GM12878 (cell line): ENCODE data around the gene ATG10. TPM values are rescaled to one million over a fixed set of nuclear protein-coding genes. Genes with fewer than 3 reads are reported as not detected.

Experiments used
- ATAC-seq: fragments of 200-7000 bp; cut with Tn5 transposase; 3 replicates; pipeline ENCODE4 v1.9.1; 2020; ENCODE audit warnings: mild to moderate bottlenecking, moderate library complexity
- BruUV-seq: library from RNA; stranded (reverse); fragments of 400-500 nt; replicated peaks from 2 replicates; lab custom pipeline; 2021; lab: Mats Ljungman, UMichigan
- CTCF ChIA-PET: fragments of 300-600 bp; sonication (Branson Sonifier 250); formaldehyde crosslinking; extraction: SDS; loops from one replicate; lab custom pipeline; 2021; ENCODE audit warnings: inconsistent platforms; lab: Yijun Ruan, JAX
- POLR2A ChIA-PET: fragments of 350-600 bp; formaldehyde crosslinking; extraction: SDS; loops from one replicate; lab custom pipeline; 2021; ENCODE audit warnings: inconsistent platforms; lab: Charles Lee
- RAD21 ChIA-PET: fragments of 300-600 bp; sonication (Branson Sonifier 250); formaldehyde crosslinking; loops from one replicate; lab custom pipeline; 2023; ENCODE audit warnings: antibody characterized with exemption; ENCODE audit not compliant: unreplicated experiment; lab: Charles Lee
- SMC1A ChIA-PET: fragments of 300-600 bp; sonication (Branson Sonifier 250); formaldehyde crosslinking; loops from one replicate; lab custom pipeline; 2023; ENCODE audit not compliant: unreplicated experiment, uncharacterized antibody; lab: Charles Lee
- DNase-seq: peaks from one replicate; pipeline ENCODE4 v3.0.0-alpha.2; 2011; ENCODE audit warnings: low read depth, low spot score
- FAIRE-seq: peaks from 3 replicates; lab custom pipeline; 2011; peaks lifted over from hg19 to GRCh38; lab: Jason Lieb, UNC
- H2AFZ ChIP-seq: 2 replicates; pipeline ENCODE4 v1.6.0; 2011; ENCODE audit warnings: low read depth, low read length, control low read depth; ENCODE audit not compliant: control insufficient read depth
- H3K27ac ChIP-seq: 2 replicates; pipeline ENCODE4 v1.5.1; 2011; ENCODE audit warnings: control low read depth; ENCODE audit not compliant: control insufficient read depth, insufficient read depth
- H3K27me3 ChIP-seq, 2 experiments: replicated peaks in 1 of 2; 2 replicates each; pipeline versions ENCODE4 v1.6.0 to v1.6.1; 2011; ENCODE audit warnings: low read length in 1 of 2; ENCODE audit not compliant: control insufficient read depth in 2 of 2, insufficient read depth in 2 of 2
- H3K36me3 ChIP-seq, 2 experiments: 2 replicates each; pipeline ENCODE4 v1.5.1; 2011; ENCODE audit warnings: low read length in 1 of 2; ENCODE audit not compliant: control insufficient read depth in 2 of 2, insufficient read depth in 2 of 2
- H3K4me1 ChIP-seq: 2 replicates; pipeline ENCODE4 v1.6.1; 2011; ENCODE audit warnings: mild to moderate bottlenecking, low read length, moderate library complexity, mixed read lengths; ENCODE audit not compliant: control insufficient read depth, insufficient read depth
- H3K4me2 ChIP-seq: 2 replicates; pipeline ENCODE4 v1.6.0; 2011; ENCODE audit warnings: control low read depth; ENCODE audit not compliant: control insufficient read depth, insufficient read depth
- H3K4me3 ChIP-seq: fragments of 200-600 bp; sonication (generic); 2 replicates; pipeline ENCODE4 v1.5.1; 2016
- H3K79me2 ChIP-seq: 2 replicates; pipeline ENCODE4 v1.6.0; 2011; ENCODE audit warnings: low read length; ENCODE audit not compliant: control insufficient read depth, insufficient read depth
- H3K9ac ChIP-seq: 2 replicates; pipeline ENCODE4 v1.8.0; 2011; ENCODE audit warnings: low read length, control low read depth, mixed read lengths; ENCODE audit not compliant: control insufficient read depth, insufficient read depth
- H3K9me3 ChIP-seq: replicated peaks from 3 replicates; pipeline ENCODE4 v1.5.1; 2011; ENCODE audit warnings: mild to moderate bottlenecking, low read length; ENCODE audit not compliant: control insufficient read depth, insufficient read depth
- H4K20me1 ChIP-seq: 2 replicates; pipeline ENCODE4 v1.6.0; 2011; ENCODE audit not compliant: control insufficient read depth, insufficient read depth
- IRF5 ChIP-seq: fragments of 450-650 bp; IDR thresholded peaks from 2 replicates; pipeline ENCODE4 v1.6.1; 2017; ENCODE audit warnings: borderline replicate concordance
- PBX3 ChIP-seq: IDR thresholded peaks from 2 replicates; pipeline ENCODE4 v1.6.1; 2011; ENCODE audit warnings: mild to moderate bottlenecking, low read depth, low read length, moderate library complexity; ENCODE audit not compliant: insufficient replicate concordance
- POLR2AphosphoS5 ChIP-seq: IDR thresholded peaks from 2 replicates; pipeline ENCODE4 v1.6.1; 2011; ENCODE audit warnings: mild to moderate bottlenecking, low read length, inconsistent platforms
- RCOR1 ChIP-seq: conservative IDR thresholded peaks from 2 replicates; pipeline ENCODE4 v1.6.1; 2012; ENCODE audit warnings: low read depth, low read length, improper control_type of control experiment
- REST ChIP-seq: IDR thresholded peaks from 2 replicates; pipeline ENCODE4 v1.6.1; 2012; ENCODE audit warnings: mild to moderate bottlenecking, low read depth, low read length
- SIX5 ChIP-seq: IDR thresholded peaks from 2 replicates; pipeline ENCODE4 v1.6.1; 2011; ENCODE audit warnings: mild to moderate bottlenecking, low read depth, low read length, moderate library complexity; ENCODE audit not compliant: severe bottlenecking
- SRF ChIP-seq, 2 experiments: IDR thresholded peaks; 2 replicates each; pipeline ENCODE4 v1.6.1; 2011; ENCODE audit warnings: low read depth in 2 of 2, low read length in 2 of 2, mild to moderate bottlenecking in 1 of 2, moderate library complexity in 1 of 2
- ZSCAN29 ChIP-seq: fragments of 450-650 bp; IDR thresholded peaks from 2 replicates; pipeline ENCODE4 v1.6.1; 2017; ENCODE audit warnings: mild to moderate bottlenecking, moderate library complexity
- WGBS: methylation state at CpG from one replicate; pipeline ENCODE4 v1.1.6; 2016; ENCODE audit warnings: low lambda C conversion rate; ENCODE audit not compliant: insufficient replicate concordance, insufficient coverage; ENCODE audit errors: missing lambda C conversion rate; 5-methylcytosine and 5-hydroxymethylcytosine counted together
- in situ Hi-C: fragments of 300-500 bp; cut with MboI; formaldehyde crosslinking; loops from 9 replicates; pipeline ENCODE4 v1.14.3; 2018; ENCODE audit warnings: mixed read lengths
- intact Hi-C: fragments of 100-400 bp; cut with micrococcal nuclease; formaldehyde crosslinking; loops from one replicate; pipeline ENCODE4 v1.14.2; 2022; ENCODE audit not compliant: unreplicated experiment
- polyA plus RNA-seq, 11 experiments: library from polyadenylated mRNA; depleted of rRNA in 4 of 11; unstranded in 6 of 11; stranded (reverse) in 5 of 11; fragments of >200 nt; fragmentation: Nextera tagmentation in 4 of 11; fragmentation: Illumina TruSeq in 1 of 11; extraction: Ambion mirVana in 4 of 11; extraction: Trizol in 1 of 11; gene quantifications; 1 replicate in 1 of 11; 2 replicates in 10 of 11; pipeline versions ENCODE4 v1.2.1 to v1.2.3, GENCODE V29; 2011 to 2016; ENCODE audit warnings: inconsistent platforms in 2 of 11, missing spikeins in 2 of 11, low read depth in 1 of 11
- total RNA-seq, 4 experiments: library from RNA; depleted of rRNA in 3 of 4; stranded (reverse); fragments of >200 nt in 3 of 4; fragmentation: Illumina TruSeq in 1 of 4; extraction: Trizol in 1 of 4; gene quantifications; 2 replicates each; pipeline versions ENCODE4 v1.2.1 to v1.2.3, GENCODE V29; 2013 to 2021

Gene ATG10
- total and polyA plus RNA-seq, 10 of the 15 experiments (the other 5 are each of a cell fraction or from before 2014, with no cell fraction given), result 3.8 to 14.4 (median 6.5) TPM

GRCh38 chr5:82054004-82054710 is 82.3 kb downstream of the ATG10 start:
- Histone ChIP-seq H2AFZ (no peak overlapping the region), H3K36me3 (no peaks in the 10 kb centered on the region), H3K27me3 (no peaks in the 10 kb centered on the region), H4K20me1 (no peaks in the 10 kb centered on the region), H3K27ac (no peak overlapping the region), H3K9me3 (no peaks in the 10 kb centered on the region), H3K4me3 (no peak overlapping the region), H3K4me2 (no peak overlapping the region), H3K79me2 (no peaks in the 10 kb centered on the region), H3K4me1 (no peaks in the 10 kb centered on the region), H3K9ac (no peak overlapping the region)
- BruUV-seq, result no TSS peak
- ChIA-PET CTCF (no interaction called here), SMC1A (interaction anchor here (1.0 to 1.4 kb wide), 3 partner anchors 36 to 172 kb away, joined by 3 to 4 read pairs (median 3); no protein-coding TSS in a partner anchor), POLR2A (no interaction called here), RAD21 (interaction anchor here (0.6 to 1.0 kb wide), 2 partner anchors 176 to 758 kb away, joined by 3 read pairs; no protein-coding TSS in a partner anchor)
- no peak for DNase-seq
- FAIRE-seq, result no peak
- no peak for TF ChIP-seq ZSCAN29
- TF ChIP-seq REST, result no peak
- no peak for TF ChIP-seq RCOR1
- no peak for TF ChIP-seq SIX5
- TF ChIP-seq SRF (IDR thresholded peaks at IDR 0.05; ENCODE audit: low read depth in 2 of 2, low read length in 2 of 2), result no peak
- TF ChIP-seq IRF5, result no peak
- TF ChIP-seq POLR2AphosphoS5, result no peak
- no peak for TF ChIP-seq PBX3
- WGBS, result 90% methylated on average over 3 of the region's 3 CpGs
- ATAC-seq, result no peak
- in situ Hi-C loops, result no loop called here
- intact Hi-C loops, result no loop called here
